GM12878 (cell line): ENCODE results near the gene ETV6. TPM values are rescaled to one million over a fixed set of nuclear protein-coding genes. Genes with fewer than 3 reads are reported as not detected.
A peak's percentile ranks its signal among the peaks of the same experiment; 100 is the strongest.

Experiments used
- ATAC-seq: fragments of 200-7000 bp; cut with Tn5 transposase; 3 replicates; pipeline ENCODE4 v1.9.1; 2020; ENCODE audit warnings: mild to moderate bottlenecking, moderate library complexity
- BruUV-seq: library from RNA; stranded (reverse); fragments of 400-500 nt; replicated peaks from 2 replicates; lab custom pipeline; 2021; lab: Mats Ljungman, UMichigan
- CTCF ChIA-PET: fragments of 300-600 bp; sonication (Branson Sonifier 250); formaldehyde crosslinking; extraction: SDS; loops from one replicate; lab custom pipeline; 2021; ENCODE audit warnings: inconsistent platforms; lab: Yijun Ruan, JAX
- POLR2A ChIA-PET: fragments of 350-600 bp; formaldehyde crosslinking; extraction: SDS; loops from one replicate; lab custom pipeline; 2021; ENCODE audit warnings: inconsistent platforms; lab: Charles Lee
- RAD21 ChIA-PET: fragments of 300-600 bp; sonication (Branson Sonifier 250); formaldehyde crosslinking; loops from one replicate; lab custom pipeline; 2023; ENCODE audit warnings: antibody characterized with exemption; ENCODE audit not compliant: unreplicated experiment; lab: Charles Lee
- SMC1A ChIA-PET: fragments of 300-600 bp; sonication (Branson Sonifier 250); formaldehyde crosslinking; loops from one replicate; lab custom pipeline; 2023; ENCODE audit not compliant: unreplicated experiment, uncharacterized antibody; lab: Charles Lee
- DNase-seq: peaks from one replicate; pipeline ENCODE4 v3.0.0-alpha.2; 2011; ENCODE audit warnings: low read depth, low spot score
- FAIRE-seq: peaks from 3 replicates; lab custom pipeline; 2011; peaks lifted over from hg19 to GRCh38; lab: Jason Lieb, UNC
- H2AFZ ChIP-seq: 2 replicates; pipeline ENCODE4 v1.6.0; 2011; ENCODE audit warnings: low read depth, low read length, control low read depth; ENCODE audit not compliant: control insufficient read depth
- H3K27ac ChIP-seq: 2 replicates; pipeline ENCODE4 v1.5.1; 2011; ENCODE audit warnings: control low read depth; ENCODE audit not compliant: control insufficient read depth, insufficient read depth
- H3K27me3 ChIP-seq, 2 experiments: replicated peaks in 1 of 2; 2 replicates each; pipeline versions ENCODE4 v1.6.0 to v1.6.1; 2011; ENCODE audit warnings: low read length in 1 of 2; ENCODE audit not compliant: control insufficient read depth in 2 of 2, insufficient read depth in 2 of 2
- H3K36me3 ChIP-seq, 2 experiments: 2 replicates each; pipeline ENCODE4 v1.5.1; 2011; ENCODE audit warnings: low read length in 1 of 2; ENCODE audit not compliant: control insufficient read depth in 2 of 2, insufficient read depth in 2 of 2
- H3K4me1 ChIP-seq: 2 replicates; pipeline ENCODE4 v1.6.1; 2011; ENCODE audit warnings: mild to moderate bottlenecking, low read length, moderate library complexity, mixed read lengths; ENCODE audit not compliant: control insufficient read depth, insufficient read depth
- H3K4me2 ChIP-seq: 2 replicates; pipeline ENCODE4 v1.6.0; 2011; ENCODE audit warnings: control low read depth; ENCODE audit not compliant: control insufficient read depth, insufficient read depth
- H3K4me3 ChIP-seq: fragments of 200-600 bp; sonication (generic); 2 replicates; pipeline ENCODE4 v1.5.1; 2016
- H3K79me2 ChIP-seq: 2 replicates; pipeline ENCODE4 v1.6.0; 2011; ENCODE audit warnings: low read length; ENCODE audit not compliant: control insufficient read depth, insufficient read depth
- H3K9ac ChIP-seq: 2 replicates; pipeline ENCODE4 v1.8.0; 2011; ENCODE audit warnings: low read length, control low read depth, mixed read lengths; ENCODE audit not compliant: control insufficient read depth, insufficient read depth
- H3K9me3 ChIP-seq: replicated peaks from 3 replicates; pipeline ENCODE4 v1.5.1; 2011; ENCODE audit warnings: mild to moderate bottlenecking, low read length; ENCODE audit not compliant: control insufficient read depth, insufficient read depth
- H4K20me1 ChIP-seq: 2 replicates; pipeline ENCODE4 v1.6.0; 2011; ENCODE audit not compliant: control insufficient read depth, insufficient read depth
- CHD4 ChIP-seq: fragments of 200-600 bp; sonication (generic); IDR thresholded peaks from 2 replicates; pipeline ENCODE4 v1.6.1; 2016; ENCODE audit warnings: mild to moderate bottlenecking
- CREM ChIP-seq: IDR thresholded peaks from 2 replicates; pipeline ENCODE4 v1.6.1; 2014; ENCODE audit warnings: antibody characterized with exemption, low read depth
- EED ChIP-seq: sonication (generic); IDR thresholded peaks from 2 replicates; pipeline ENCODE4 v1.6.1; 2016; ENCODE audit warnings: antibody characterized with exemption, low read depth
- HDGF ChIP-seq: fragments of 450-650 bp; IDR thresholded peaks from 2 replicates; pipeline ENCODE4 v1.6.1; 2016; ENCODE audit warnings: antibody characterized with exemption
- NFIC ChIP-seq: IDR thresholded peaks from 2 replicates; pipeline ENCODE4 v1.6.1; 2012; ENCODE audit warnings: low read depth, mild to moderate bottlenecking, inconsistent platforms, low read length, moderate library complexity
- WGBS: methylation state at CpG from one replicate; pipeline ENCODE4 v1.1.6; 2016; ENCODE audit warnings: low lambda C conversion rate; ENCODE audit not compliant: insufficient replicate concordance, insufficient coverage; ENCODE audit errors: missing lambda C conversion rate; 5-methylcytosine and 5-hydroxymethylcytosine counted together
- in situ Hi-C: fragments of 300-500 bp; cut with MboI; formaldehyde crosslinking; loops from 9 replicates; pipeline ENCODE4 v1.14.3; 2018; ENCODE audit warnings: mixed read lengths
- intact Hi-C: fragments of 100-400 bp; cut with micrococcal nuclease; formaldehyde crosslinking; loops from one replicate; pipeline ENCODE4 v1.14.2; 2022; ENCODE audit not compliant: unreplicated experiment
- polyA plus RNA-seq, 11 experiments: library from polyadenylated mRNA; depleted of rRNA in 4 of 11; unstranded in 6 of 11; stranded (reverse) in 5 of 11; fragments of >200 nt; fragmentation: Nextera tagmentation in 4 of 11; fragmentation: Illumina TruSeq in 1 of 11; extraction: Ambion mirVana in 4 of 11; extraction: Trizol in 1 of 11; gene quantifications; 1 replicate in 1 of 11; 2 replicates in 10 of 11; pipeline versions ENCODE4 v1.2.1 to v1.2.3, GENCODE V29; 2011 to 2016; ENCODE audit warnings: inconsistent platforms in 2 of 11, missing spikeins in 2 of 11, low read depth in 1 of 11
- total RNA-seq, 4 experiments: library from RNA; depleted of rRNA in 3 of 4; stranded (reverse); fragments of >200 nt in 3 of 4; fragmentation: Illumina TruSeq in 1 of 4; extraction: Trizol in 1 of 4; gene quantifications; 2 replicates each; pipeline versions ENCODE4 v1.2.1 to v1.2.3, GENCODE V29; 2013 to 2021

Gene ETV6
- total and polyA plus RNA-seq, 10 of the 15 experiments (the other 5 are each of a cell fraction or from before 2014, with no cell fraction given) = 6.6 to 74.8 (median 24.6) TPM

- no peaks in the 10 kb centered on the region; the same call in 1 of the 2 replicates for H3K4me1 ChIP-seq
- FAIRE-seq (no peak), ATAC-seq (peak; percentile 31; the same call in 1 of the 3 replicates), DNase-seq (no peak)
- H3K4me3 ChIP-seq = no peak overlapping the region
- peak; percentile 23; the same call in 1 of the 2 replicates for TF ChIP-seq NFIC
- peak; percentile 27; the same call in 1 of the 2 replicates for TF ChIP-seq CREM
- TF ChIP-seq CHD4 = no peak
- TF ChIP-seq HDGF = no peak
- TF ChIP-seq EED = 0 out of 2 replicates have a peak, but pooled peaks have one; percentile 29
- ChIA-PET RAD21 (interaction anchor here (0.6 to 0.8 kb wide), 2 partner anchors 20 to 165 kb away, joined by 3 to 4 read pairs; no protein-coding TSS in a partner anchor), CTCF (interaction anchor here (1.3 to 3.4 kb wide), 2 partner anchors 12 to 14 kb away, joined by 4 to 9 read pairs; no protein-coding TSS in a partner anchor), POLR2A (interaction anchor here (0.5 to 0.7 kb wide), 2 partner anchors 23 to 27 kb away, joined by 4 read pairs; no protein-coding TSS in a partner anchor), SMC1A (interaction anchor here (0.9 to 2.1 kb wide), 3 partner anchors 23 to 82 kb away, joined by 3 to 6 read pairs (median 3); no protein-coding TSS in a partner anchor)
- in situ Hi-C loops (no loop called here), intact Hi-C loops (no loop called here)
- H3K9me3 ChIP-seq = no peaks in the 10 kb centered on the region
- 63% methylated on average over 12 of the region's 12 CpGs for WGBS
- peak overlapping the region; percentile 58 for H2AFZ ChIP-seq
- no peaks in the 10 kb centered on the region for H3K27me3 ChIP-seq
- no TSS peak for BruUV-seq
- no peak overlapping the region for H3K9ac ChIP-seq
- H3K27ac ChIP-seq = no peak overlapping the region
- 0 out of 2 replicates have a peak overlapping the region, but pooled peaks have one; percentile 25 for H3K4me2 ChIP-seq
- H4K20me1 ChIP-seq = no peaks in the 10 kb centered on the region
- no peaks in the 10 kb centered on the region for H3K79me2 ChIP-seq
- H3K36me3 ChIP-seq = no peaks in the 10 kb centered on the region
These were observed 294.6 kb downstream of the ETV6 start for GRCh38 chr12:11943919-11944700.
